Measurements from ENCODE around the gene FAN1.

The FAN1 gene

DNA sequence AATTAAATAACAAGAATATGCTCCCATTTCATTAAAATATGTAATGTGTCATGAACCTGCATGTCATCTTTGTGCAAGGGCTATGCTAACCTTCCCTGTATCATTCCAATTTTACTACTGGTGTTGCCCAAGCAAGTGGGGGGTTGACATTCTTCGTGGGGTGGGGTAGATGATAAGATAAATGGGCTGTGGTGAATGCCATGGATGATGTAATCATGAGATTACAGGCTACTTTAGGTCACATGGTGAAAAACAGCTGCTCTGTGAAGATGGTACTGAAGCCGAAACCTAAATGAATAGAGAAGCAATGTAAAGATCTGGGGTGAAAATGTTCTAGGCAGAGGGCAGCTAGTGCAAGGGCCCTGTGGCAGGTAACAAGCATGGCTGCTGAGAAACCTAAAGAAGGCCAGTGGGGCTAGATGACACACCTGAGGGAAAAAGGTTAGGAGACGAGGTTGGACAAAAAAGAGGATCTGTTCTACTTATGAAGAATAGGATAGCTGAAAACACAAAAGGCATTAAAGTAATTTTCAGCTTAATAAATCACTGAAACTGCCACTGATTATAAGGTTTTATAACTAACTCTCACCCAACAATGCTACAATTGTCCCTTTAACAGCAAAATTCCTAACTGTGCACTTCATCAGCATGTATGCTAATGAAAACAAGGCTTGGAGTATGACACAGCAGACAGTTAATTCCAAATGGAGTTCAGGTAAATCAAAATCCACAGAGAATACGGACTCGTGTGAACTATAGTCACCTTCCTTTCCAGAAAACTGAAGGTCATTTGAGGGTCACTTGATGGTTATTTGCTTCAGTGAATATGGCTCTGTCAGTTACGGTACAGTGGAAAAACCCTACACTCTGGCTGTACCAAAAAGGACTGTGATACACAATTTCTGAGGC is 52.8 kb downstream of the FAN1 start:
- TF ChIP-seq, protein P1, sequence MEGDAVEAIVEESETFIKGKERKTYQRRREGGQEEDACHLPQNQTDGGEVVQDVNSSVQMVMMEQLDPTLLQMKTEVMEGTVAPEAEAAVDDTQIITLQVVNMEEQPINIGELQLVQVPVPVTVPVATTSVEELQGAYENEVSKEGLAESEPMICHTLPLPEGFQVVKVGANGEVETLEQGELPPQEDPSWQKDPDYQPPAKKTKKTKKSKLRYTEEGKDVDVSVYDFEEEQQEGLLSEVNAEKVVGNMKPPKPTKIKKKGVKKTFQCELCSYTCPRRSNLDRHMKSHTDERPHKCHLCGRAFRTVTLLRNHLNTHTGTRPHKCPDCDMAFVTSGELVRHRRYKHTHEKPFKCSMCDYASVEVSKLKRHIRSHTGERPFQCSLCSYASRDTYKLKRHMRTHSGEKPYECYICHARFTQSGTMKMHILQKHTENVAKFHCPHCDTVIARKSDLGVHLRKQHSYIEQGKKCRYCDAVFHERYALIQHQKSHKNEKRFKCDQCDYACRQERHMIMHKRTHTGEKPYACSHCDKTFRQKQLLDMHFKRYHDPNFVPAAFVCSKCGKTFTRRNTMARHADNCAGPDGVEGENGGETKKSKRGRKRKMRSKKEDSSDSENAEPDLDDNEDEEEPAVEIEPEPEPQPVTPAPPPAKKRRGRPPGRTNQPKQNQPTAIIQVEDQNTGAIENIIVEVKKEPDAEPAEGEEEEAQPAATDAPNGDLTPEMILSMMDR (conservative IDR thresholded peaks at IDR 0.05), result no peak
- no peak for TF ChIP-seq ZFX (IDR thresholded peaks at IDR 0.05)
- no peak overlapping the region for H3K27ac ChIP-seq

- TF ChIP-seq ZFX (IDR thresholded peaks at IDR 0.05), result no peak
- TF ChIP-seq, protein P1 (conservative IDR thresholded peaks at IDR 0.05), result no peak
- no peak overlapping the region for H3K27ac ChIP-seq
These were observed 54.5 kb downstream of the FAN1 start for GRCh38 chr15:30958219-30958618.

DNA sequence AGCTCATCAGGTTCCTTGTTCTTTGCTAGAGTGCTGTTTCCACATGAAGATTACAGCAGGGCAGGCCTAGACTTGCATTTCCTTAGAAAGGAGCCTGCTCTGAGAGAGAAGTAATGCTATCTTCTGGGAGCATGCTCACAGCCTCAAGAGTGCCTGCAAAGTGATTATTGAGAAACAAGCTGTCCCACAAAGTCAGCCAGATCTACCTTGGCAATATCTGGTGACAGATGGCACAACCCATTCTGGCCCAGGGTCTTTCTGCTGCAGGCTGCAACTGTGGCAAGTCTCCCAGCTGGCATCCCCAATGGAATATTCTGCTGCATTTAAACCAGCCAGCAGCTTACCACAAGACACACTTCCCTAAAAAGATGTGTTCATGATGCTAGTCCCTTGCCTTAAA is 58.4 kb downstream of the FAN1 start:
- H3K27ac ChIP-seq, result no peak overlapping the region

GRCh38 chr15:30962659-30963058 is 58.9 kb downstream of the FAN1 start:
- TF ChIP-seq ZFX (IDR thresholded peaks at IDR 0.05), result no peak
- TF ChIP-seq, protein P1 (conservative IDR thresholded peaks at IDR 0.05), result no peak
- H3K27ac ChIP-seq, result no peak overlapping the region

More for the DNA sequence above, 58.4 kb downstream of the FAN1 start:
- TF ChIP-seq, protein P1 (conservative IDR thresholded peaks at IDR 0.05), result no peak
- TF ChIP-seq ZFX (IDR thresholded peaks at IDR 0.05), result no peak

DNA sequence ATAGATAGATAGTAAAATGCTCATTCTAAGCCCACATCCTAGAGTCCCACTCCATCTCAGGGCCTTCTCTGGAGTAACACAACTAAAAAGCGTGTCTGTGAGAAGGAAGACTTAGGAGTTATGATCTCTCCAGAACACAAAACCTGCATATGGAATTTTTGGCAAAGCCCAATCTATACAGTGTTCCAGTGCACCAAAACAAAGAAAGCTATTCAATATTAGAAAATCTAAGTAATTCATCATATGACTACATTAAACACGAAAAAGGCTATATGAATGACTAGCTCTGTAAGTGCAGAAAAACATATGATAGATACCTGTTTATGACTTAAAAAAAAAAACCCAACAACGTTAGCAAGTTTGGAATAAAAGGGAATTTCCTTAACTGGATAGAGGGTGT is 60.0 kb downstream of the FAN1 start:
- H3K27ac ChIP-seq, result no peak overlapping the region
- TF ChIP-seq, protein P1 (conservative IDR thresholded peaks at IDR 0.05), result no peak
- no peak for TF ChIP-seq ZFX (IDR thresholded peaks at IDR 0.05)

DNA sequence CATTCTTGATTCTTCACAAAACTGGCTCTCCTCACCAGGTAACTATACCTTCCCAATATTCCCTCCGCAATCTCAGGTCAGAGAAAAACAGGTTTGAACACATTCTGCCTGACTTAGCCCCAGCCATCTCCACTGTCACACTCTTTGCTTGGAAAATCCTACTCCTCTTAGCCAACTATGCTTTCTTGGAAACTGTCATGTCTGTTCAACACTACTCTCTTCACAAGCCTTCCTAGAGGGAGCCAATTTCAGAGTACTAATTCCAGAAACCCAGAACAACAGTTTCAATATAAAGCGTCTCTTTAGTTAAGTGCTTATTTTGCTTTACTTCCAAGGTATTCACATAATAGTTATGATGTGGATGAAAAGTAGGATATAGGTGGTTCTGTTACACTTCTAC is 66.0 kb downstream of the FAN1 start:
- H3K27ac ChIP-seq, result no peak overlapping the region
- TF ChIP-seq, protein P1 (conservative IDR thresholded peaks at IDR 0.05), result no peak

GRCh38 chr15:30973379-30973778 is 69.7 kb downstream of the FAN1 start:
- H3K27ac ChIP-seq, result no peak overlapping the region

More at GRCh38 chr15:30973379-30973778, 69.7 kb downstream of the FAN1 start:
- TF ChIP-seq, protein P1 (conservative IDR thresholded peaks at IDR 0.05), result no peak
- TF ChIP-seq ZFX (IDR thresholded peaks at IDR 0.05), result no peak
